Vagina (tissue), 2 donors: ENCODE data around the gene MYO1E. TPM values are rescaled to one million over a fixed set of nuclear protein-coding genes. Genes with fewer than 3 reads are reported as not detected.
"Not testable (repeated sequence)": the region's sequence is repeated elsewhere in the genome, so short reads cannot be mapped to it uniquely, and the experiment has no call there.

Experiments used
- DNase-seq, 2 donors: peaks; one replicate each; pipeline ENCODE4 v3.0.0-alpha.2; 2017; ENCODE audit errors: extremely low spot score in 2 of 2
- H3K27ac ChIP-seq: fragments of 200-600 bp; sonication (generic); one replicate; pipeline ENCODE4 v1.5.1; 2019
- H3K27me3 ChIP-seq: fragments of 200-600 bp; sonication (generic); one replicate; pipeline ENCODE4 v1.5.1; 2019
- H3K36me3 ChIP-seq, 2 donors: fragments of 200-600 bp; sonication (generic); one replicate each; pipeline ENCODE4 v1.5.1; 2017 to 2019
- H3K4me1 ChIP-seq: fragments of 200-600 bp; sonication (generic); one replicate; pipeline ENCODE4 v1.5.1; 2019
- H3K4me3 ChIP-seq, 2 donors: fragments of 200-600 bp; sonication (generic); 1 replicate in 1 of 2; 2 replicates in 1 of 2; pipeline ENCODE4 v1.5.1; 2016 to 2019
- H3K9me3 ChIP-seq: fragments of 200-600 bp; sonication (generic); one replicate; pipeline ENCODE4 v1.5.1; 2019
- POLR2A ChIP-seq, 2 donors: fragments of 450-650 bp; IDR thresholded peaks; one replicate each; pipeline ENCODE4 v1.6.1; 2017; ENCODE audit warnings: antibody characterized with exemption in 2 of 2, mild to moderate bottlenecking in 2 of 2, moderate library complexity in 2 of 2
- POLR2AphosphoS5 ChIP-seq, 2 donors: sonication (generic); formaldehyde crosslinking; IDR thresholded peaks; one replicate each; pipeline ENCODE4 v1.9.0; 2017; ENCODE audit warnings: antibody characterized with exemption in 2 of 2, mild to moderate bottlenecking in 2 of 2, low read depth in 1 of 2; ENCODE audit not compliant: insufficient read depth in 1 of 2
- intact Hi-C: fragments of 100-400 bp; cut with DNase I; formaldehyde crosslinking; loops from one replicate; pipeline ENCODE4 v1.15.1; 2023
- total RNA-seq: library from RNA; depleted of rRNA; stranded (reverse); fragments of >200 nt; gene quantifications from one replicate; pipeline ENCODE4 v1.2.3, GENCODE V29; 2016
- TF ChIP-seq, protein P1 (sequence below), 3 experiments: fragments of 450-650 bp in 2 of 3; fragments of 200-600 bp in 1 of 3; sonication (generic) in 1 of 3; IDR thresholded peaks; one replicate each; pipeline ENCODE4 v1.5.1; 2017 to 2019; ENCODE audit warnings: antibody characterized with exemption in 3 of 3, mild to moderate bottlenecking in 2 of 3, moderate library complexity in 2 of 3

The MYO1E gene
- total RNA-seq, 1 donor from 2014 or later: 16.9 TPM

GRCh38 chr15:59289574-59289973, 83.1 kb downstream of the MYO1E start:
- no peaks in the 10 kb centered on the region for H3K9me3 ChIP-seq
- H3K36me3 ChIP-seq: no peaks in the 10 kb centered on the region
- DNase-seq: no peak
- H3K4me1 ChIP-seq: peaks cover 12% of the 10 kb centered on the region
- no peak overlapping the region for H3K27ac ChIP-seq
- TF ChIP-seq POLR2A (IDR thresholded peaks at IDR 0.05) (no peak), POLR2AphosphoS5 (IDR thresholded peaks at IDR 0.05; ENCODE audit: insufficient read depth in 1 of 2, low read depth in 1 of 2) (no peak)
- TF ChIP-seq, protein P1, sequence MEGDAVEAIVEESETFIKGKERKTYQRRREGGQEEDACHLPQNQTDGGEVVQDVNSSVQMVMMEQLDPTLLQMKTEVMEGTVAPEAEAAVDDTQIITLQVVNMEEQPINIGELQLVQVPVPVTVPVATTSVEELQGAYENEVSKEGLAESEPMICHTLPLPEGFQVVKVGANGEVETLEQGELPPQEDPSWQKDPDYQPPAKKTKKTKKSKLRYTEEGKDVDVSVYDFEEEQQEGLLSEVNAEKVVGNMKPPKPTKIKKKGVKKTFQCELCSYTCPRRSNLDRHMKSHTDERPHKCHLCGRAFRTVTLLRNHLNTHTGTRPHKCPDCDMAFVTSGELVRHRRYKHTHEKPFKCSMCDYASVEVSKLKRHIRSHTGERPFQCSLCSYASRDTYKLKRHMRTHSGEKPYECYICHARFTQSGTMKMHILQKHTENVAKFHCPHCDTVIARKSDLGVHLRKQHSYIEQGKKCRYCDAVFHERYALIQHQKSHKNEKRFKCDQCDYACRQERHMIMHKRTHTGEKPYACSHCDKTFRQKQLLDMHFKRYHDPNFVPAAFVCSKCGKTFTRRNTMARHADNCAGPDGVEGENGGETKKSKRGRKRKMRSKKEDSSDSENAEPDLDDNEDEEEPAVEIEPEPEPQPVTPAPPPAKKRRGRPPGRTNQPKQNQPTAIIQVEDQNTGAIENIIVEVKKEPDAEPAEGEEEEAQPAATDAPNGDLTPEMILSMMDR (IDR thresholded peaks at IDR 0.05): no peak
- intact Hi-C loops: no loop called here
- H3K27me3 ChIP-seq: no peaks in the 10 kb centered on the region
- H3K4me3 ChIP-seq: no peak overlapping the region

DNA sequence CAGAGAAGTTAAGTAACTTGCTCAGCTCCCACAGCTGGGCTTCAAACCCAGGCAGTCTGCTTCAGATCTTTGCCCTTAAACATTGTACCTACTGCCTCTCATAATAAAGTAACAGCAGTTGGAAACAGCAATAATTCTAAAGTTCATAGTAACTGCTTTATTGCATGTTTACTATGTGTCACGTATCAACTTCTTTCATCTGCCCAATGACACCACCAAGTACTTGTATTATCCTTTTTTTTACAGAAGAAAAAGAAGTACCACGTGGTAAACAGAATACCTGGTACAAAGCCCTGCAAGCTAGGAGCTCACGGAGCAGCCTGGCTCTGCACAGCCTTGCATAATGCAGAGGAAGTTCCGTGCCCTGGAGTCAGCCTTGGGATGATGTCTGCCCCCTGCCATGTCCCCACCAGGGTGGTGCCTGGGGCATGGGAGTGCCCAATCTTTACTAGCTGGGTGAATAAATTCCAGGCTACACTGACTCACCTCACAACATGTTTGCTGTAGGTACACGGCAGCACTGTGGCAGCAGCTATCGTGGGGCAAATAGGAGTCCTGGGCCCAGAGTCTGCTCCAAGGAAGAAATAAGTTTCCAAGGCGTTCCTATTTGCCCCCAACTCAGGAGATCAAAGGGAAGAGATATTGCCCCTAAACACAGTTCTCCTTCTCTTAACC, 88.8 kb downstream of the MYO1E start:
- Histone ChIP-seq H3K4me1 (peaks cover 12% of the 10 kb centered on the region), H3K36me3 (no peaks in the 10 kb centered on the region), H3K27me3 (no peaks in the 10 kb centered on the region), H3K9me3 (no peaks in the 10 kb centered on the region), H3K27ac (no peak overlapping the region), H3K4me3 (no peak overlapping the region)
- TF ChIP-seq, protein P1 (IDR thresholded peaks at IDR 0.05): no peak
- TF ChIP-seq POLR2AphosphoS5 (IDR thresholded peaks at IDR 0.05; ENCODE audit: insufficient read depth in 1 of 2, low read depth in 1 of 2) (no peak), POLR2A (IDR thresholded peaks at IDR 0.05) (no peak)
- intact Hi-C loops: no loop called here
- no peak for DNase-seq

DNA sequence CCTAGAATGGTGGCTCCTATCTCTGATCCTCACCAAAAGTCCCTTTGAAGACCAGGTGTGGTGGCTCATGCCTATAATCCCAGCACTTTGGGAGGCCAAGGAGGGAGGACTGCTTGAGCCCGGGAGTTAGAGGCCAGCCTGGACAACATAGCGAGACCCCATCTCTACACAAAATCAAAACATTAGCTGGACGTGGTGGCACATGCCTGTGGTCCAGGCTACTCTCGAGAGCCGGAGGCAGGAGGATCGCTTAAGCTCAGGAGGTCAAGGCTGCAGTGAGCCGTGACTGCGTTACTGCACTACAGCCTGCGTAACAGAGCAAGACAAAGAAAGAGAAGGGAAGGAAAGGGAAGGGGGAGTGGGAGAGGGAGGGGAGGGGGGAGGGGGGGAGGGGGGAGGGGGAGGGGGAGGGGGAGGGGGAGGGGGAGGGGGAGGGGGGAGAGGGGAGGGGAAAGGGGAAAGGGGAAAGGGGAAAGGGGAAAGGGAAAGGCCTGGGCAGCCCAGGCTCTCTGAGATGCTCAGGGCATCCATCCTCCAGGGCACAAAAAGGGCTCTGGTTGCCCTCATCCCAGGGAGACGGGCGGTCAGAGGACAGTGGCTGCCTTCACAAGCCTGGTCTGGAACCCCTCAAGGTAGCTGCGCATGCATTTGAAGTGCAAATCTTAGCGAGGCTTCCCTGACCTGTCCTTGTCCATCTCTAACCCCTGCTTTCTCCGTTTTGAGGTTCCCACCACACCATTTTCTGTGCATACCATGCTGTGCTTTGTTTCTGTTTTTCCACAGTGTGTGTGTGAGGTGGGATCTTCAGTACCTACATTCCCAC, 89.9 kb downstream of the MYO1E start:
- TF ChIP-seq, protein P1 (IDR thresholded peaks at IDR 0.05): no peak
- TF ChIP-seq POLR2AphosphoS5 (IDR thresholded peaks at IDR 0.05; ENCODE audit: insufficient read depth in 1 of 2, low read depth in 1 of 2) (no peak), POLR2A (IDR thresholded peaks at IDR 0.05) (no peak)
- Histone ChIP-seq H3K4me1 (peaks cover 12% of the 10 kb centered on the region), H3K4me3 (no peak overlapping the region), H3K36me3 (no peaks in the 10 kb centered on the region), H3K27me3 (no peaks in the 10 kb centered on the region), H3K27ac (no peak overlapping the region), H3K9me3 (no peaks in the 10 kb centered on the region)
- intact Hi-C loops: no loop called here
- DNase-seq: no peak

DNA sequence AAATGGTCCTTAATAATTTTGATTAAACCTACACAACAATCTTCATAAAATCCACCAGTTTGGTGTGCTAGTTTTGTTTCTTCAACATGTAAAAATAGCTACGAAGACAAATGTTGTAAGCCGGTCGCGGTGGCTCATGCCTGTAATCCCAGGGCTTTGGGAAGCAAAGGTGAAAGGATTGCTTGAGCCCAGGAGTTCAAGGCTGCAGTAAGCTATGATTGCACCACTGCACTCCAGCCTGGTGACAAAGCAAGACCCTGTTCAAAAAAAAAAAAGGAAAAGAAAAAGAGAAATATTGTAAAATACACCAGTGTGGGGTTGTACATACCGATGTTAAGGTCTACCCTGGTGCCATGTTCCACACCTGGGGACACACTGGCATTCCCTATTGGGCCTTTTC, 91.0 kb downstream of the MYO1E start:
- H3K4me1 ChIP-seq: peaks cover 17% of the 10 kb centered on the region
- intact Hi-C loops: no loop called here
- no peaks in the 10 kb centered on the region for H3K27me3 ChIP-seq
- DNase-seq: no peak
- no peak overlapping the region for H3K27ac ChIP-seq
- TF ChIP-seq POLR2A (IDR thresholded peaks at IDR 0.05): no peak
- TF ChIP-seq, protein P1 (IDR thresholded peaks at IDR 0.05): no peak
- no peak for TF ChIP-seq POLR2AphosphoS5 (IDR thresholded peaks at IDR 0.05; ENCODE audit: insufficient read depth in 1 of 2, low read depth in 1 of 2)
- H3K9me3 ChIP-seq: no peaks in the 10 kb centered on the region
- H3K36me3 ChIP-seq: no peaks in the 10 kb centered on the region
- H3K4me3 ChIP-seq: no peak overlapping the region

GRCh38 chr15:59280855-59281254, 91.8 kb downstream of the MYO1E start:
- DNase-seq: no peak
- Histone ChIP-seq H3K9me3 (no peaks in the 10 kb centered on the region), H3K27ac (no peak overlapping the region), H3K4me1 (peaks cover 25% of the 10 kb centered on the region), H3K36me3 (no peaks in the 10 kb centered on the region), H3K27me3 (no peaks in the 10 kb centered on the region), H3K4me3 (no peak overlapping the region)
- TF ChIP-seq POLR2AphosphoS5 (IDR thresholded peaks at IDR 0.05; ENCODE audit: insufficient read depth in 1 of 2, low read depth in 1 of 2): no peak
- TF ChIP-seq, protein P1 (IDR thresholded peaks at IDR 0.05): no peak
- intact Hi-C loops: no loop called here

DNA sequence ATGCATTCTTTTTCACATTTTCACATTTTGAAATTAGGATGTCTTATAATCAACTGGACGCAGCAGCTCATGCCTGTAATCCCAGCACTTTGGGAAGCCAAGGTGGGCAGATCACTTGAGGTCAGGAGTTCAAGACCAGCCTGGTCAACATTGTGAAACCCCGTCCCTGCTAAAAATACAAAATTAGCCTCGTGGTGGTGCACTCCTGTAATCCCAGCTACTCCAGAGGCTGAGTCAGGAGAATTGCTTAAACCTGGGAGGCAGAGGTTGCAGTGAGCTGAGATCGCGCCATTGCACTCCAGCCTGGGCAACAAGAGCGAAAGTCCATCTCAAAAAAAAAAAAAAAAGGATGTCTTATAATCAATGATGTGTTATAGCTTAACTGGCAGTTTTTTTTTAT, 92.4 kb downstream of the MYO1E start:
- peaks cover 30% of the 10 kb centered on the region for H3K4me1 ChIP-seq
- intact Hi-C loops, H3K4me3 ChIP-seq, H3K36me3 ChIP-seq, H3K27ac ChIP-seq, H3K9me3 ChIP-seq, DNase-seq, H3K27me3 ChIP-seq: not testable (repeated sequence)
